Osteocyte (in vitro differentiated cells): Measurements from ENCODE around the gene UBE2O. TPM values are rescaled to one million over a fixed set of nuclear protein-coding genes. Genes with fewer than 3 reads are reported as not detected.

Experiments
- DNase-seq: peaks from one replicate; pipeline ENCODE4 v3.0.0; 2021; ENCODE audit warnings: mixed read lengths; ENCODE audit not compliant: unreplicated experiment; ENCODE audit errors: extremely low spot score
- H3K27ac Mint-ChIP-seq: one replicate; pipeline ENCODE4 v1.8.0; 2021; ENCODE audit warnings: mild to moderate bottlenecking, mixed read lengths; ENCODE audit not compliant: unreplicated experiment
- H3K27me3 Mint-ChIP-seq: one replicate; pipeline ENCODE4 v1.8.0; 2021; ENCODE audit warnings: mixed read lengths; ENCODE audit not compliant: unreplicated experiment
- H3K36me3 Mint-ChIP-seq: one replicate; pipeline ENCODE4 v1.8.0; 2021; ENCODE audit warnings: mixed read lengths; ENCODE audit not compliant: unreplicated experiment
- H3K4me1 Mint-ChIP-seq: one replicate; pipeline ENCODE4 v1.8.0; 2021; ENCODE audit warnings: mixed read lengths; ENCODE audit not compliant: unreplicated experiment
- H3K4me3 Mint-ChIP-seq: one replicate; pipeline ENCODE4 v1.8.0; 2021; ENCODE audit warnings: mild to moderate bottlenecking, moderate library complexity, mixed read lengths; ENCODE audit not compliant: unreplicated experiment
- H3K9me3 Mint-ChIP-seq: one replicate; pipeline ENCODE4 v1.8.0; 2021; ENCODE audit warnings: mixed read lengths; ENCODE audit not compliant: unreplicated experiment
- CTCF ChIP-seq: fragments of 200-600 bp; sonication (generic); IDR thresholded peaks from 2 replicates; pipeline ENCODE4 v1.5.0; 2021; ENCODE audit warnings: antibody characterized with exemption, mild to moderate bottlenecking, moderate library complexity
- total RNA-seq: library from RNA; stranded (reverse); gene quantifications from 2 replicates; pipeline ENCODE4 v1.2.1, GENCODE V29; 2021

The UBE2O gene
- total RNA-seq, 1 donor from 2014 or later = 30.7 TPM

- Mint-ChIP-seq H3K27me3 (no peaks in the 10 kb centered on the region), H3K9me3 (no peaks in the 10 kb centered on the region), H3K27ac (peak overlapping the region; percentile 67), H3K4me3 (peak overlapping the region; percentile 84), H3K4me1 (peaks cover 25% of the 10 kb centered on the region), H3K36me3 (peaks cover 5% of the 10 kb centered on the region)
- no peak for TF ChIP-seq CTCF
- DNase-seq = no peak
These were observed 70.6 kb downstream of the UBE2O start for GRCh38 chr17:76382351-76382802.

GRCh38 chr17:76381633-76382350 lies 71.2 kb downstream of the UBE2O start:
- H3K27me3 Mint-ChIP-seq = no peaks in the 10 kb centered on the region
- peaks cover 31% of the 10 kb centered on the region for H3K4me1 Mint-ChIP-seq
- no peaks in the 10 kb centered on the region for H3K9me3 Mint-ChIP-seq
- no peak for TF ChIP-seq CTCF
- H3K27ac Mint-ChIP-seq = peak overlapping the region; percentile 60
- peak overlapping the region; percentile 64 for H3K4me3 Mint-ChIP-seq
- peaks cover 5% of the 10 kb centered on the region for H3K36me3 Mint-ChIP-seq
- no peak for DNase-seq

- DNase-seq = no peak
- H3K27ac Mint-ChIP-seq = no peak overlapping the region
- peaks cover 36% of the 10 kb centered on the region for H3K4me1 Mint-ChIP-seq
- no peaks in the 10 kb centered on the region for H3K27me3 Mint-ChIP-seq
- H3K36me3 Mint-ChIP-seq = peaks cover 5% of the 10 kb centered on the region
- TF ChIP-seq CTCF = no peak
- H3K9me3 Mint-ChIP-seq = no peaks in the 10 kb centered on the region
- H3K4me3 Mint-ChIP-seq = no peak overlapping the region
These were observed 73.1 kb downstream of the UBE2O start for GRCh38 chr17:76379646-76380376.

- H3K27me3 Mint-ChIP-seq = no peaks in the 10 kb centered on the region
- peaks cover 5% of the 10 kb centered on the region for H3K36me3 Mint-ChIP-seq
- no peaks in the 10 kb centered on the region for H3K9me3 Mint-ChIP-seq
- no peak for DNase-seq
- no peak overlapping the region for H3K27ac Mint-ChIP-seq
- no peak for TF ChIP-seq CTCF
- no peak overlapping the region for H3K4me3 Mint-ChIP-seq
- peaks cover 36% of the 10 kb centered on the region for H3K4me1 Mint-ChIP-seq
These were observed 73.7 kb downstream of the UBE2O start for GRCh38 chr17:76379275-76379641.

- H3K4me3 Mint-ChIP-seq = no peak overlapping the region
- H3K4me1 Mint-ChIP-seq = peaks cover 35% of the 10 kb centered on the region
- peaks cover 5% of the 10 kb centered on the region for H3K36me3 Mint-ChIP-seq
- no peak overlapping the region for H3K27ac Mint-ChIP-seq
- DNase-seq = no peak
- no peak for TF ChIP-seq CTCF
- H3K27me3 Mint-ChIP-seq = no peaks in the 10 kb centered on the region
- no peaks in the 10 kb centered on the region for H3K9me3 Mint-ChIP-seq
These were observed 74.2 kb downstream of the UBE2O start for GRCh38 chr17:76378548-76379274.
